ENCODE measurements around the gene RARB.

Gene RARB

GRCh38 chr3:25495726-25496253, 67.7 kb downstream of the RARB start:
- TF ChIP-seq ZNF565 (CRISPR knock-in tag; conservative IDR thresholded peaks at IDR 0.05; ENCODE audit: low read depth) (no peak), GLIS3 (CRISPR knock-in tag; IDR thresholded peaks at IDR 0.05) (no peak), ARNTL (CRISPR knock-in tag; IDR thresholded peaks at IDR 0.05; ENCODE audit: borderline replicate concordance, low read depth) (no peak), SNAI2 (CRISPR knock-in tag; IDR thresholded peaks at IDR 0.05) (no peak), ZNF8 (CRISPR knock-in tag; IDR thresholded peaks at IDR 0.05) (no peak), OSR1 (CRISPR knock-in tag; IDR thresholded peaks at IDR 0.05) (no peak), CSRNP3 (CRISPR knock-in tag; IDR thresholded peaks at IDR 0.05) (no peak), RARB (CRISPR knock-in tag; IDR thresholded peaks at IDR 0.05) (no peak), ZFP30 (CRISPR knock-in tag; IDR thresholded peaks at IDR 0.05) (no peak), PPARA (CRISPR knock-in tag; IDR thresholded peaks at IDR 0.05; ENCODE audit: borderline replicate concordance) (no peak), ZFP3 (CRISPR knock-in tag; IDR thresholded peaks at IDR 0.05) (no peak), TSHZ2 (CRISPR knock-in tag; IDR thresholded peaks at IDR 0.05) (no peak), TOX (CRISPR knock-in tag; IDR thresholded peaks at IDR 0.05; ENCODE audit: borderline replicate concordance) (no peak)
- ATAC-seq = no peak

- no peak for ATAC-seq
- TF ChIP-seq ISL1 (CRISPR knock-in tag; IDR thresholded peaks at IDR 0.05) = no peak
- no peak for TF ChIP-seq CSDC2 (CRISPR knock-in tag; IDR thresholded peaks at IDR 0.05)
- TF ChIP-seq TCF4 (CRISPR knock-in tag; IDR thresholded peaks at IDR 0.05; ENCODE audit: borderline replicate concordance) = no peak
- TF ChIP-seq ZFP30 (CRISPR knock-in tag; IDR thresholded peaks at IDR 0.05) = no peak
- TF ChIP-seq ZFP3 (CRISPR knock-in tag; IDR thresholded peaks at IDR 0.05) = no peak
- no peak for TF ChIP-seq ZNF8 (CRISPR knock-in tag; IDR thresholded peaks at IDR 0.05)
- TF ChIP-seq ZC3H10 (CRISPR knock-in tag; IDR thresholded peaks at IDR 0.05) = no peak
These were observed 69.0 kb downstream of the RARB start for GRCh38 chr3:25497096-25497495.

- TF ChIP-seq POU6F1 (CRISPR knock-in tag; IDR thresholded peaks at IDR 0.05; ENCODE audit: borderline replicate concordance, low read depth) (no peak), TSHZ2 (CRISPR knock-in tag; IDR thresholded peaks at IDR 0.05) (no peak), TCF4 (CRISPR knock-in tag; IDR thresholded peaks at IDR 0.05; ENCODE audit: borderline replicate concordance) (no peak), CSRNP3 (CRISPR knock-in tag; IDR thresholded peaks at IDR 0.05) (no peak), ZFP30 (CRISPR knock-in tag; IDR thresholded peaks at IDR 0.05) (no peak), ISL1 (CRISPR knock-in tag; IDR thresholded peaks at IDR 0.05) (no peak), ZFP3 (CRISPR knock-in tag; IDR thresholded peaks at IDR 0.05) (no peak), ARNTL (CRISPR knock-in tag; IDR thresholded peaks at IDR 0.05; ENCODE audit: borderline replicate concordance, low read depth) (no peak), GLIS3 (CRISPR knock-in tag; IDR thresholded peaks at IDR 0.05) (no peak), CREB5 (CRISPR knock-in tag; IDR thresholded peaks at IDR 0.05; ENCODE audit: low read depth) (no peak), RARB (CRISPR knock-in tag; IDR thresholded peaks at IDR 0.05) (no peak)
- ATAC-seq = no peak
These were observed 72.7 kb downstream of the RARB start for GRCh38 chr3:25500706-25501210.

Data from SK-N-SH treated with all-trans-retinoic acid at 6 μM for 48 hours (cell line).